Body of pancreas (tissue), 4 donors: ENCODE measurements around the gene ROBO1. TPM values are rescaled to one million over a fixed set of nuclear protein-coding genes. Genes with fewer than 3 reads are reported as not detected.
"Not testable (repeated sequence)": the region's sequence is repeated elsewhere in the genome, so short reads cannot be mapped to it uniquely, and the experiment has no call there.

Experiments
- ATAC-seq: fragments of 150-250 bp; one replicate; pipeline ENCODE4 v1.9.1; 2016
- DNase-seq, 4 donors: peaks; one replicate each; pipeline ENCODE4 v3.0.0-alpha.2; 2019
- H3K27ac ChIP-seq, 4 donors: fragments of 200-600 bp; sonication (generic); 1 replicate in 3 of 4; 2 replicates in 1 of 4; pipeline versions ENCODE4 v1.5.1 to v1.6.1; 2016 to 2019; ENCODE audit warnings: mild to moderate bottlenecking in 1 of 4, mixed read lengths in 1 of 4, moderate library complexity in 1 of 4
- H3K27me3 ChIP-seq, 2 donors: fragments of 200-600 bp; sonication (generic); one replicate each; pipeline ENCODE4 v1.6.0; 2016; ENCODE audit warnings: mild to moderate bottlenecking in 1 of 2
- H3K36me3 ChIP-seq, 2 donors: fragments of 200-600 bp; sonication (generic); replicated peaks in 1 of 2; 2 replicates each; pipeline ENCODE4 v1.5.1; 2016; ENCODE audit warnings: low read depth in 2 of 2; ENCODE audit not compliant: insufficient read depth in 1 of 2
- H3K4me1 ChIP-seq: fragments of 200-600 bp; sonication (generic); one replicate; pipeline ENCODE4 v1.6.0; 2016
- H3K4me3 ChIP-seq, 2 donors: fragments of 200-600 bp; sonication (generic); 1 replicate in 1 of 2; 2 replicates in 1 of 2; pipeline ENCODE4 v1.5.1; 2016 to 2019
- H3K9me3 ChIP-seq, 3 donors: fragments of 200-600 bp; sonication (generic); 1 replicate in 2 of 3; 2 replicates in 1 of 3; pipeline ENCODE4 v1.5.1; 2016
- CTCF ChIP-seq, 7 experiments: fragments of 450-650 bp in 4 of 7; fragments of 200-600 bp in 3 of 7; sonication (generic) in 3 of 7; IDR thresholded peaks; one replicate each; pipeline ENCODE4 v1.5.1; 2016 to 2019; ENCODE audit warnings: antibody characterized with exemption in 7 of 7
- POLR2A ChIP-seq, 3 donors: fragments of 450-650 bp; IDR thresholded peaks; one replicate each; pipeline ENCODE4 v1.6.1; 2016; ENCODE audit warnings: antibody characterized with exemption in 3 of 3, mild to moderate bottlenecking in 2 of 3
- WGBS, 2 donors: methylation state at CpG; one replicate each; pipeline ENCODE4 v1.1.5; 2017; 5-methylcytosine and 5-hydroxymethylcytosine counted together
- intact Hi-C: fragments of 100-400 bp; cut with DNase I; formaldehyde crosslinking; loops from one replicate; pipeline ENCODE4 v1.15.1; 2023
- total RNA-seq, 2 donors: library from RNA; depleted of rRNA; stranded (reverse); fragments of >200 nt; gene quantifications; one replicate each; pipeline ENCODE4 v1.1.0, GENCODE V29; 2016

Gene ROBO1
- total RNA-seq, 2 donors from 2014 or later, result 3.9 to 9.9 TPM

GRCh38 chr3:78889348-78889747, 878.5 kb downstream of the ROBO1 start:
- Histone ChIP-seq H3K36me3 (no peaks in the 10 kb centered on the region), H3K27ac (no peak overlapping the region), H3K4me3 (no peak overlapping the region), H3K4me1 (no peaks in the 10 kb centered on the region), H3K27me3 (no peaks in the 10 kb centered on the region), H3K9me3 (no peaks in the 10 kb centered on the region)
- ATAC-seq (no peak), DNase-seq (no peak)
- intact Hi-C loops, result no loop called here
- TF ChIP-seq POLR2A (IDR thresholded peaks at IDR 0.05), result no peak
- no peak for TF ChIP-seq CTCF (IDR thresholded peaks at IDR 0.05)
- WGBS, 2 donors, result 60 to 69% methylated on average over 4 of the region's 4 CpGs

- H3K9me3 ChIP-seq, result no peaks in the 10 kb centered on the region
- H3K36me3 ChIP-seq, result no peaks in the 10 kb centered on the region
- no peak for ATAC-seq
- intact Hi-C loops, result no loop called here
- H3K4me3 ChIP-seq, result no peak overlapping the region
- TF ChIP-seq CTCF (IDR thresholded peaks at IDR 0.05) (no peak), POLR2A (IDR thresholded peaks at IDR 0.05) (no peak)
- no peaks in the 10 kb centered on the region for H3K27me3 ChIP-seq
- DNase-seq, result no peak
- H3K27ac ChIP-seq, result no peak overlapping the region
- no peaks in the 10 kb centered on the region for H3K4me1 ChIP-seq
These were observed 879.2 kb downstream of the ROBO1 start for GRCh38 chr3:78888635-78889034.

- H3K27me3 ChIP-seq, result no peaks in the 10 kb centered on the region
- WGBS, 2 donors, result 29 to 40% methylated on average over 1 of the region's 1 CpG
- no peak for DNase-seq
- intact Hi-C loops, result no loop called here
- no peaks in the 10 kb centered on the region for H3K4me1 ChIP-seq
- ATAC-seq, result no peak
- no peaks in the 10 kb centered on the region for H3K9me3 ChIP-seq
- TF ChIP-seq CTCF (IDR thresholded peaks at IDR 0.05) (no peak), POLR2A (IDR thresholded peaks at IDR 0.05) (no peak)
- no peak overlapping the region for H3K4me3 ChIP-seq
- H3K36me3 ChIP-seq, result no peaks in the 10 kb centered on the region
- no peak overlapping the region for H3K27ac ChIP-seq
These were observed 880.2 kb downstream of the ROBO1 start for GRCh38 chr3:78887547-78888011.

- TF ChIP-seq POLR2A (IDR thresholded peaks at IDR 0.05) (no peak), CTCF (IDR thresholded peaks at IDR 0.05) (no peak)
These were observed 880.8 kb downstream of the ROBO1 start for GRCh38 chr3:78887029-78887428.

GRCh38 chr3:78884567-78884966, 883.2 kb downstream of the ROBO1 start:
- H3K27me3 ChIP-seq, H3K36me3 ChIP-seq, H3K27ac ChIP-seq, H3K4me3 ChIP-seq, intact Hi-C loops, H3K4me1 ChIP-seq, ATAC-seq, H3K9me3 ChIP-seq, DNase-seq: not testable (repeated sequence)
- WGBS, 2 donors, result 60 to 74% methylated on average over 1 of the region's 1 CpG

More at GRCh38 chr3:78887029-78887428, 880.8 kb downstream of the ROBO1 start:
- Histone ChIP-seq H3K27ac (no peak overlapping the region), H3K9me3 (no peaks in the 10 kb centered on the region), H3K36me3 (no peaks in the 10 kb centered on the region), H3K4me3 (no peak overlapping the region), H3K4me1 (no peaks in the 10 kb centered on the region), H3K27me3 (no peaks in the 10 kb centered on the region)
- DNase-seq, result no peak
- WGBS, 2 donors, result 55 to 81% methylated on average over 1 of the region's 1 CpG
- intact Hi-C loops, result no loop called here
- no peak for ATAC-seq
